Mucosa of gallbladder (tissue), 1 donor: ENCODE measurements around the gene VAT1. TPM values are rescaled to one million over a fixed set of nuclear protein-coding genes. Genes with fewer than 3 reads are reported as not detected.
"Not testable (repeated sequence)": the region's sequence is repeated elsewhere in the genome, so short reads cannot be mapped to it uniquely, and the experiment has no call there.

ENCODE experiments used
- DNase-seq: peaks from one replicate; pipeline ENCODE4 v3.0.0-alpha.2; 2020; ENCODE audit warnings: low spot score
- total RNA-seq: library from RNA; stranded (reverse); gene quantifications from one replicate; pipeline ENCODE4 v1.2.1, GENCODE V29; 2021
- donor health status: DM: no; HTN: no; CAD: no.

VAT1 gene
- total RNA-seq, 1 donor from 2014 or later = 122 TPM

DNA sequence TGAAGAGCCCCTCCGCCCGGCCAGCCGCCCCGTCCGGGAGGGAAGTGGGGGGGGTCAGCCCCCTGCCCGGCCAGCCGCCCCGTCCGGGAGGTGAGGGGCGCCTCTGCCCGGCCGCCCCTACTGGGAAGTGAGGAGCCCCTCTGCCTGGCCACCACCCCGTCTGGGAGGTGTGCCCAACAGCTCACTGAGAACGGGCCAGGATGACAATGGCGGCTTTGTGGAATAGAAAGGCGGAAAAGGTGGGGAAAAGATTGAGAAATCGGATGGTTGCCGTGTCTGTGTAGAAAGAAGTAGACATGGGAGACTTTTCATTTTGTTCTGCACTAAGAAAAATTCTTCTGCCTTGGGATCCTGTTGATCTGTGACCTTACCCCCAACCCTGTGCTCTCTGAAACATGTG lies 48.9 kb downstream of the VAT1 start:
- DNase-seq = not testable (repeated sequence)

GRCh38 chr17:42971589-42971988 lies 50.6 kb downstream of the VAT1 start:
- no peak for DNase-seq

DNA sequence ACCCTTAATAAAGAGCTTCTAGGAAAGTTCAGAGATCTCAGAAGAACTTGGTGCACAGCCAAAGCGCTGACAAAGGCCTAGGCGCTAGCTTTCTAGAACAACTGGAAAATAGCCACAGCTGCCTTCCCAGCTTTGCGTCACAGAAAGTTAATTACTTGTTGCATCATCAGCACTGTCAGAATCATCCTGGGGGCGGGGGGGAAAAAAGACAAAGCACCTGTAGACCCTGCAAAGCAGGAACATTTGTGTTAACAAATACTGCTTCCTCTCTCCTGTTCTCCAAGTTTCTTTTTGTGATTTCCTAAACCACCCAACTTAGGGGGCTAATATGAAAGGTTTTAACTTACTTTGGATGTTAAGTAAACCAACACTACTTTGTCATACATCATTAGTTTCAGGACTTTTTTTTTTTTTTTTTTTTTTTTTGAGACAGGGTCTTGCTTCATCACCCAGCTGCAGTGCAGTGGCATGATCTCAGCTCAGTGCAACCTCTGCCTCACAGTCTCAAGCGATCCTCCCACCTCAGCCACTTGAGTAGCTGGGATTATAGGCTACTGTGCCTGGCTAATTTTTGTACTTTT lies 53.1 kb downstream of the VAT1 start:
- DNase-seq = no peak

GRCh38 chr17:42967925-42968324 lies 54.3 kb downstream of the VAT1 start:
- no peak for DNase-seq

Other genes starting within 250 kb of the VAT1 start
- 57.1 TPM for gene VPS25, start 248.9 kb downstream of the VAT1 start, total RNA-seq
- 0.37 TPM for gene WNK4, start 241.8 kb downstream of the VAT1 start, total RNA-seq
- 78.0 TPM for gene COA3, start 223.7 kb downstream of the VAT1 start, total RNA-seq
- 0.89 TPM for gene CNTD1, start 223.5 kb downstream of the VAT1 start, total RNA-seq
- 71.3 TPM for gene BECN1, start 198.1 kb downstream of the VAT1 start, total RNA-seq
- 88.5 TPM for gene PSME3, start 189.0 kb downstream of the VAT1 start, total RNA-seq
- 1.4 TPM for gene AOC2, start 177.8 kb downstream of the VAT1 start, total RNA-seq
- gene AOC3, start 171.2 kb downstream of the VAT1 start, total RNA-seq = 125 TPM
- gene G6PC1, start 121.6 kb downstream of the VAT1 start, total RNA-seq = 17.3 TPM
- gene AARSD1, start 57.9 kb downstream of the VAT1 start, total RNA-seq = 28.2 TPM
- 4.7 TPM for gene PTGES3L, start 42.3 kb downstream of the VAT1 start, total RNA-seq
- 26.0 TPM for gene RUNDC1, start 41.8 kb downstream of the VAT1 start, total RNA-seq
- gene RPL27, start 24.0 kb downstream of the VAT1 start, total RNA-seq = 611 TPM
- gene IFI35, start 15.6 kb downstream of the VAT1 start, total RNA-seq = 27.0 TPM
- gene RND2, start 2.8 kb upstream of the VAT1 start, total RNA-seq = 2.8 TPM
- 5.8 TPM for gene BRCA1, start 103.0 kb upstream of the VAT1 start, total RNA-seq
- gene NBR1, start 148.8 kb upstream of the VAT1 start, total RNA-seq = 119 TPM
- gene TMEM106A, start 189.5 kb upstream of the VAT1 start, total RNA-seq = 10.8 TPM
- not detected for gene CCDC200, start 206.2 kb upstream of the VAT1 start, total RNA-seq
- gene RNU2-1, start 211.6 kb upstream of the VAT1 start, total RNA-seq = 2,768 TPM